Gastroesophageal sphincter (tissue), 4 donors: ENCODE measurements around the gene SEMA3C. TPM values are rescaled to one million over a fixed set of nuclear protein-coding genes. Genes with fewer than 3 reads are reported as not detected.

Source experiments
- ATAC-seq: fragments of 150-250 bp; one replicate; pipeline ENCODE4 v1.9.1; 2016; ENCODE audit warnings: mild to moderate bottlenecking, moderate library complexity
- H3K27ac ChIP-seq, 4 donors: fragments of 200-600 bp; sonication (generic) in 3 of 4; 1 replicate in 3 of 4; 2 replicates in 1 of 4; pipeline ENCODE4 v1.5.1; 2016 to 2019
- H3K27me3 ChIP-seq: fragments of 200-600 bp; sonication (generic); one replicate; pipeline ENCODE4 v1.5.1; 2019
- H3K36me3 ChIP-seq, 2 donors: fragments of 200-600 bp; sonication (generic); one replicate each; pipeline ENCODE4 v1.5.1; 2019; ENCODE audit warnings: control low read depth in 1 of 2
- H3K4me1 ChIP-seq, 3 donors: fragments of 200-600 bp; sonication (generic); 1 replicate in 2 of 3; 2 replicates in 1 of 3; pipeline ENCODE4 v1.5.1; 2016 to 2019; ENCODE audit warnings: control low read depth in 2 of 3
- H3K4me3 ChIP-seq, 2 donors: fragments of 200-600 bp; sonication (generic); one replicate each; pipeline ENCODE4 v1.5.1; 2019; ENCODE audit warnings: mild to moderate bottlenecking in 1 of 2, moderate library complexity in 1 of 2
- H3K9me3 ChIP-seq, 3 donors: fragments of 200-600 bp; sonication (generic); one replicate each; pipeline ENCODE4 v1.5.1; 2017 to 2019; ENCODE audit warnings: control low read depth in 2 of 3
- CTCF ChIP-seq, 4 experiments: fragments of 200-600 bp in 2 of 4; fragments of 450-650 bp in 2 of 4; sonication (generic) in 1 of 4; IDR thresholded peaks; one replicate each; pipeline ENCODE4 v1.5.1; 2017 to 2019; ENCODE audit warnings: antibody characterized with exemption in 4 of 4, mild to moderate bottlenecking in 2 of 4, moderate library complexity in 2 of 4
- EP300 ChIP-seq: sonication (generic); formaldehyde crosslinking; IDR thresholded peaks from one replicate; pipeline ENCODE4 v1.6.1; 2017; ENCODE audit warnings: antibody characterized with exemption, mild to moderate bottlenecking
- POLR2A ChIP-seq, 2 donors: fragments of 450-650 bp; IDR thresholded peaks; one replicate each; pipeline ENCODE4 v1.6.1; 2017; ENCODE audit warnings: antibody characterized with exemption in 2 of 2, mild to moderate bottlenecking in 2 of 2, moderate library complexity in 1 of 2
- POLR2AphosphoS5 ChIP-seq: sonication (generic); formaldehyde crosslinking; IDR thresholded peaks from one replicate; pipeline ENCODE4 v1.6.1; 2017; ENCODE audit warnings: antibody characterized with exemption
- WGBS, 2 donors: methylation state at CpG; one replicate each; pipeline ENCODE4 v1.1.5; 2018; ENCODE audit warnings: low coverage in 1 of 2; 5-methylcytosine and 5-hydroxymethylcytosine counted together
- total RNA-seq, 4 donors: library from RNA; depleted of rRNA; stranded (reverse); fragments of >200 nt; gene quantifications; one replicate each; pipeline ENCODE4 v1.1.0, GENCODE V29; 2016

SEMA3C gene
- total RNA-seq, 4 donors from 2014 or later, result 115 to 189 (median 160) TPM

- no peaks in the 10 kb centered on the region for H3K27me3 ChIP-seq
- H3K4me3 ChIP-seq, result no peak overlapping the region
- 87 to 90% methylated on average over 2 of the region's 2 CpGs for WGBS, 2 donors
- peak overlapping the region; percentile 7 to 78 (median 67) for H3K27ac ChIP-seq
- no peaks in the 10 kb centered on the region for H3K36me3 ChIP-seq
- no peaks in the 10 kb centered on the region for H3K9me3 ChIP-seq
- ATAC-seq, result no peak
- TF ChIP-seq EP300 (no peak), CTCF (IDR thresholded peaks at IDR 0.05) (no peak), POLR2A (IDR thresholded peaks at IDR 0.05) (no peak), POLR2AphosphoS5 (no peak)
- H3K4me1 ChIP-seq, result peaks cover 21 to 81% (median 34%) of the 10 kb centered on the region in 3 donors
Observed at GRCh38 chr7:80779456-80779855, 139.4 kb downstream of the SEMA3C start.

GRCh38 chr7:80775897-80776296 lies 143.0 kb downstream of the SEMA3C start:
- TF ChIP-seq POLR2A (IDR thresholded peaks at IDR 0.05), result no peak
- TF ChIP-seq EP300, result no peak
- no peak for TF ChIP-seq POLR2AphosphoS5
- TF ChIP-seq CTCF (IDR thresholded peaks at IDR 0.05), result no peak
- no peak overlapping the region for H3K4me3 ChIP-seq
- peak overlapping the region; percentile 23 to 76 (median 56) for H3K27ac ChIP-seq
- no peaks in the 10 kb centered on the region for H3K36me3 ChIP-seq
- no peak for ATAC-seq
- H3K27me3 ChIP-seq, result no peaks in the 10 kb centered on the region
- WGBS, 2 donors, result 25 to 34% methylated on average over 3 of the region's 3 CpGs
- no peaks in the 10 kb centered on the region for H3K9me3 ChIP-seq
- peaks cover 18 to 80% (median 38%) of the 10 kb centered on the region in 3 donors for H3K4me1 ChIP-seq

- Histone ChIP-seq H3K4me1 (peaks cover 14 to 80% (median 35%) of the 10 kb centered on the region in 3 donors), H3K27ac (peak overlapping the region in 3 of 4 donors; percentile 23 to 76 (median 72))
- no peak for ATAC-seq
Observed at GRCh38 chr7:80775482-80775881, 143.4 kb downstream of the SEMA3C start.

GRCh38 chr7:80774843-80775242 lies 144.0 kb downstream of the SEMA3C start:
- Histone ChIP-seq H3K4me3 (no peak overlapping the region), H3K36me3 (no peaks in the 10 kb centered on the region), H3K9me3 (no peaks in the 10 kb centered on the region), H3K27ac (peak overlapping the region in 3 of 4 donors; percentile 39 to 76 (median 72)), H3K4me1 (peaks cover 10 to 75% (median 35%) of the 10 kb centered on the region in 3 donors), H3K27me3 (no peaks in the 10 kb centered on the region)
- TF ChIP-seq POLR2A (IDR thresholded peaks at IDR 0.05) (no peak), POLR2AphosphoS5 (no peak), CTCF (IDR thresholded peaks at IDR 0.05) (no peak), EP300 (no peak)
- WGBS, 2 donors, result 46 to 64% methylated on average over 1 of the region's 1 CpG
- no peak for ATAC-seq

More at GRCh38 chr7:80775482-80775881, 143.4 kb downstream of the SEMA3C start:
- H3K36me3 ChIP-seq, result no peaks in the 10 kb centered on the region
- H3K27me3 ChIP-seq, result no peaks in the 10 kb centered on the region
- H3K4me3 ChIP-seq, result no peak overlapping the region
- no peaks in the 10 kb centered on the region for H3K9me3 ChIP-seq
- no peak for TF ChIP-seq POLR2A (IDR thresholded peaks at IDR 0.05)
- no peak for TF ChIP-seq EP300
- TF ChIP-seq POLR2AphosphoS5, result no peak
- no peak for TF ChIP-seq CTCF (IDR thresholded peaks at IDR 0.05)

GRCh38 chr7:80773787-80774508 lies 144.9 kb downstream of the SEMA3C start:
- 64% methylated on average over 1 of the region's 1 CpG; no CpG with 5 or more reads in 1 of the 2 donors for whole genome bisulfite sequencing, 2 donors
- Histone ChIP-seq H3K27ac (peak overlapping the region; percentile 52 to 76 (median 70)), H3K4me3 (no peak overlapping the region), H3K4me1 (peaks cover 10 to 67% (median 31%) of the 10 kb centered on the region in 3 donors), H3K27me3 (no peaks in the 10 kb centered on the region), H3K36me3 (no peaks in the 10 kb centered on the region), H3K9me3 (no peaks in the 10 kb centered on the region)
- TF ChIP-seq EP300, result no peak
- TF ChIP-seq POLR2A (IDR thresholded peaks at IDR 0.05), result no peak
- no peak for TF ChIP-seq POLR2AphosphoS5
- TF ChIP-seq CTCF (IDR thresholded peaks at IDR 0.05), result no peak
- no peak for ATAC-seq
